ENCODE data around the gene SH3PXD2B.

- TF ChIP-seq POLR2AphosphoS5 (IDR thresholded peaks at IDR 0.05; ENCODE audit: low read depth, low read length) (no peak), TAF1 (IDR thresholded peaks at IDR 0.05; ENCODE audit: borderline replicate concordance, insufficient read depth, low read length) (no peak), SIN3A (IDR thresholded peaks at IDR 0.05; ENCODE audit: borderline replicate concordance, insufficient read depth, low read length) (no peak)
Measured at GRCh38 chr5:172305380-172305779, 148.9 kb downstream of the SH3PXD2B start.

Measured in PFSK-1 (cell line).